Sigmoid colon (tissue), 4 donors: Measurements from ENCODE around the gene ADAMTS2.

ENCODE experiments used
- CTCF ChIP-seq, 4 experiments: fragments of 450-650 bp in 3 of 4; fragments of 200-600 bp in 1 of 4; IDR thresholded peaks; one replicate each; pipeline ENCODE4 v1.5.1; 2016 to 2019; ENCODE audit warnings: antibody characterized with exemption in 4 of 4, mild to moderate bottlenecking in 3 of 4, moderate library complexity in 2 of 4
- POLR2A ChIP-seq, 2 donors: fragments of 450-650 bp; IDR thresholded peaks; one replicate each; pipeline ENCODE4 v1.6.1; 2016; ENCODE audit warnings: antibody characterized with exemption in 2 of 2, mild to moderate bottlenecking in 2 of 2, moderate library complexity in 2 of 2
- POLR2AphosphoS5 ChIP-seq, 4 donors: sonication (generic); formaldehyde crosslinking; IDR thresholded peaks; one replicate each; pipeline ENCODE4 v1.6.1; 2017; ENCODE audit warnings: antibody characterized with exemption in 4 of 4

- TF ChIP-seq POLR2A (IDR thresholded peaks at IDR 0.05) (no peak), CTCF (IDR thresholded peaks at IDR 0.05) (no peak), POLR2AphosphoS5 (IDR thresholded peaks at IDR 0.05) (no peak)
Observed at GRCh38 chr5:179271428-179271734, 73.9 kb downstream of the ADAMTS2 start.
